Measurements from ENCODE around the gene GPC1.

GPC1 gene

GRCh38 chr2:240468303-240469238, 33.1 kb downstream of the GPC1 start:
- Histone ChIP-seq H3K27ac (ENCODE audit: low read depth, low read length) (no peak overlapping the region), H3K4me1 (ENCODE audit: control insufficient read depth, insufficient read depth, low read length) (no peaks in the 10 kb centered on the region), H3K9me3 (ENCODE audit: control insufficient read depth, insufficient read depth, low read length) (no peaks in the 10 kb centered on the region), H3K27me3 (ENCODE audit: control insufficient read depth, insufficient read depth, low read length) (peaks cover 3% of the 10 kb centered on the region; the same call in 1 of the 2 replicates), H3K4me3 (ENCODE audit: low read depth, low read length) (no peak overlapping the region), H3K9ac (ENCODE audit: low read depth, low read length) (no peak overlapping the region), H3K36me3 (ENCODE audit: control insufficient read depth, insufficient read depth, low read length) (peaks cover 17% of the 10 kb centered on the region)

- H3K9me3 ChIP-seq (ENCODE audit: control insufficient read depth, insufficient read depth, low read length): no peaks in the 10 kb centered on the region
- H3K9ac ChIP-seq (ENCODE audit: low read depth, low read length): no peak overlapping the region
- H3K27ac ChIP-seq (ENCODE audit: low read depth, low read length): no peak overlapping the region
- no peak overlapping the region for H3K4me3 ChIP-seq (ENCODE audit: low read depth, low read length)
- peaks cover 3% of the 10 kb centered on the region; the same call in 1 of the 2 replicates for H3K27me3 ChIP-seq (ENCODE audit: control insufficient read depth, insufficient read depth, low read length)
- no peaks in the 10 kb centered on the region for H3K4me1 ChIP-seq (ENCODE audit: control insufficient read depth, insufficient read depth, low read length)
- H3K36me3 ChIP-seq (ENCODE audit: control insufficient read depth, insufficient read depth, low read length): peaks cover 10% of the 10 kb centered on the region
These were observed 33.8 kb downstream of the GPC1 start for GRCh38 chr2:240469239-240469636.

- peaks cover 3% of the 10 kb centered on the region; the same call in 1 of the 2 replicates for H3K27me3 ChIP-seq (ENCODE audit: control insufficient read depth, insufficient read depth, low read length)
- H3K27ac ChIP-seq (ENCODE audit: low read depth, low read length): no peak overlapping the region
- H3K9ac ChIP-seq (ENCODE audit: low read depth, low read length): no peak overlapping the region
- peaks cover 6% of the 10 kb centered on the region for H3K36me3 ChIP-seq (ENCODE audit: control insufficient read depth, insufficient read depth, low read length)
- no peaks in the 10 kb centered on the region for H3K4me1 ChIP-seq (ENCODE audit: control insufficient read depth, insufficient read depth, low read length)
- H3K4me3 ChIP-seq (ENCODE audit: low read depth, low read length): no peak overlapping the region
- H3K9me3 ChIP-seq (ENCODE audit: control insufficient read depth, insufficient read depth, low read length): no peaks in the 10 kb centered on the region
These were observed 34.3 kb downstream of the GPC1 start for GRCh38 chr2:240469740-240470139.

- no peak overlapping the region for H3K4me3 ChIP-seq (ENCODE audit: low read depth, low read length)
- H3K27me3 ChIP-seq (ENCODE audit: control insufficient read depth, insufficient read depth, low read length): peaks cover 3% of the 10 kb centered on the region; the same call in 1 of the 2 replicates
- no peaks in the 10 kb centered on the region for H3K9me3 ChIP-seq (ENCODE audit: control insufficient read depth, insufficient read depth, low read length)
- H3K27ac ChIP-seq (ENCODE audit: low read depth, low read length): no peak overlapping the region
- no peaks in the 10 kb centered on the region for H3K36me3 ChIP-seq (ENCODE audit: control insufficient read depth, insufficient read depth, low read length)
- H3K4me1 ChIP-seq (ENCODE audit: control insufficient read depth, insufficient read depth, low read length): no peaks in the 10 kb centered on the region
- no peak overlapping the region for H3K9ac ChIP-seq (ENCODE audit: low read depth, low read length)
These were observed 36.8 kb downstream of the GPC1 start for GRCh38 chr2:240472078-240472790.

- no peak overlapping the region for H3K9ac ChIP-seq (ENCODE audit: low read depth, low read length)
- no peak overlapping the region for H3K27ac ChIP-seq (ENCODE audit: low read depth, low read length)
- H3K36me3 ChIP-seq (ENCODE audit: control insufficient read depth, insufficient read depth, low read length): no peaks in the 10 kb centered on the region
- H3K27me3 ChIP-seq (ENCODE audit: control insufficient read depth, insufficient read depth, low read length): peaks cover 3% of the 10 kb centered on the region; the same call in 1 of the 2 replicates
- H3K4me1 ChIP-seq (ENCODE audit: control insufficient read depth, insufficient read depth, low read length): no peaks in the 10 kb centered on the region
- H3K4me3 ChIP-seq (ENCODE audit: low read depth, low read length): no peak overlapping the region
- no peaks in the 10 kb centered on the region for H3K9me3 ChIP-seq (ENCODE audit: control insufficient read depth, insufficient read depth, low read length)
These were observed 37.7 kb downstream of the GPC1 start for GRCh38 chr2:240473211-240473610.

GRCh38 chr2:240477916-240478315, 42.5 kb downstream of the GPC1 start:
- Histone ChIP-seq H3K9me3 (ENCODE audit: control insufficient read depth, insufficient read depth, low read length) (no peaks in the 10 kb centered on the region), H3K36me3 (ENCODE audit: control insufficient read depth, insufficient read depth, low read length) (no peaks in the 10 kb centered on the region), H3K27ac (ENCODE audit: low read depth, low read length) (no peak overlapping the region), H3K4me3 (ENCODE audit: low read depth, low read length) (no peak overlapping the region), H3K4me1 (ENCODE audit: control insufficient read depth, insufficient read depth, low read length) (no peaks in the 10 kb centered on the region), H3K27me3 (ENCODE audit: control insufficient read depth, insufficient read depth, low read length) (no peaks in the 10 kb centered on the region), H3K9ac (ENCODE audit: low read depth, low read length) (no peak overlapping the region)

GRCh38 chr2:240478346-240479110, 43.1 kb downstream of the GPC1 start:
- Histone ChIP-seq H3K36me3 (ENCODE audit: control insufficient read depth, insufficient read depth, low read length) (no peaks in the 10 kb centered on the region), H3K4me1 (ENCODE audit: control insufficient read depth, insufficient read depth, low read length) (no peaks in the 10 kb centered on the region), H3K9ac (ENCODE audit: low read depth, low read length) (no peak overlapping the region), H3K9me3 (ENCODE audit: control insufficient read depth, insufficient read depth, low read length) (no peaks in the 10 kb centered on the region), H3K4me3 (ENCODE audit: low read depth, low read length) (no peak overlapping the region), H3K27me3 (ENCODE audit: control insufficient read depth, insufficient read depth, low read length) (no peaks in the 10 kb centered on the region), H3K27ac (ENCODE audit: low read depth, low read length) (no peak overlapping the region)

- Histone ChIP-seq H3K36me3 (ENCODE audit: control insufficient read depth, insufficient read depth, low read length) (no peaks in the 10 kb centered on the region), H3K27me3 (ENCODE audit: control insufficient read depth, insufficient read depth, low read length) (no peaks in the 10 kb centered on the region), H3K4me3 (ENCODE audit: low read depth, low read length) (no peak overlapping the region), H3K9me3 (ENCODE audit: control insufficient read depth, insufficient read depth, low read length) (no peaks in the 10 kb centered on the region), H3K4me1 (ENCODE audit: control insufficient read depth, insufficient read depth, low read length) (no peaks in the 10 kb centered on the region), H3K27ac (ENCODE audit: low read depth, low read length) (no peak overlapping the region), H3K9ac (ENCODE audit: low read depth, low read length) (no peak overlapping the region)
These were observed 43.6 kb downstream of the GPC1 start for GRCh38 chr2:240479111-240479501.

GRCh38 chr2:240480834-240481623, 45.6 kb downstream of the GPC1 start:
- Histone ChIP-seq H3K4me1 (ENCODE audit: control insufficient read depth, insufficient read depth, low read length) (no peaks in the 10 kb centered on the region), H3K9me3 (ENCODE audit: control insufficient read depth, insufficient read depth, low read length) (no peaks in the 10 kb centered on the region), H3K36me3 (ENCODE audit: control insufficient read depth, insufficient read depth, low read length) (no peaks in the 10 kb centered on the region), H3K9ac (ENCODE audit: low read depth, low read length) (no peak overlapping the region), H3K4me3 (ENCODE audit: low read depth, low read length) (no peak overlapping the region), H3K27me3 (ENCODE audit: control insufficient read depth, insufficient read depth, low read length) (no peaks in the 10 kb centered on the region), H3K27ac (ENCODE audit: low read depth, low read length) (no peak overlapping the region)

- no peaks in the 10 kb centered on the region for H3K36me3 ChIP-seq (ENCODE audit: control insufficient read depth, insufficient read depth, low read length)
- H3K4me1 ChIP-seq (ENCODE audit: control insufficient read depth, insufficient read depth, low read length): no peaks in the 10 kb centered on the region
- no peaks in the 10 kb centered on the region for H3K9me3 ChIP-seq (ENCODE audit: control insufficient read depth, insufficient read depth, low read length)
- no peak overlapping the region for H3K4me3 ChIP-seq (ENCODE audit: low read depth, low read length)
- no peaks in the 10 kb centered on the region for H3K27me3 ChIP-seq (ENCODE audit: control insufficient read depth, insufficient read depth, low read length)
- H3K9ac ChIP-seq (ENCODE audit: low read depth, low read length): no peak overlapping the region
- H3K27ac ChIP-seq (ENCODE audit: low read depth, low read length): no peak overlapping the region
These were observed 46.3 kb downstream of the GPC1 start for GRCh38 chr2:240481720-240482119.

All from HUES48 (cell line).